Fibroblast of lung (primary cell): ENCODE data around the gene TGFB1I1. TPM values are rescaled to one million over a fixed set of nuclear protein-coding genes. Genes with fewer than 3 reads are reported as not detected.

ENCODE experiments used
- DNase-seq, 2 donors: peaks; one replicate each; pipeline versions ENCODE4 v3.0.0 to v3.0.0-alpha.2; 2010; ENCODE audit warnings: low read depth in 2 of 2
- H2AFZ ChIP-seq: 2 replicates; pipeline ENCODE4 v1.5.1; 2012; ENCODE audit warnings: low read length, control low read depth, inconsistent platforms
- H3K27ac ChIP-seq: 2 replicates; pipeline ENCODE4 v1.5.1; 2011; ENCODE audit warnings: low read length, control low read depth; ENCODE audit not compliant: insufficient read depth
- H3K27me3 ChIP-seq: 2 replicates; pipeline ENCODE4 v1.5.1; 2011; ENCODE audit warnings: mild to moderate bottlenecking, low read length; ENCODE audit not compliant: control insufficient read depth, insufficient read depth
- H3K36me3 ChIP-seq: 2 replicates; pipeline ENCODE4 v1.5.1; 2011; ENCODE audit warnings: low read length; ENCODE audit not compliant: control insufficient read depth, insufficient read depth
- H3K4me1 ChIP-seq: 2 replicates; pipeline ENCODE4 v1.5.1; 2011; ENCODE audit warnings: low read length; ENCODE audit not compliant: control insufficient read depth, insufficient read depth; ENCODE audit errors: extremely low read depth
- H3K4me2 ChIP-seq: 2 replicates; pipeline ENCODE4 v1.5.1; 2011; ENCODE audit warnings: low read length, control low read depth; ENCODE audit not compliant: insufficient read depth; ENCODE audit errors: extremely low read depth
- H3K4me3 ChIP-seq, 4 experiments: fragments of 200-600 bp in 1 of 4; sonication (generic) in 1 of 4; replicated peaks in 1 of 4; 2 replicates each; pipeline ENCODE4 v1.5.1; 2011 to 2016; ENCODE audit warnings: low read length in 4 of 4, low read depth in 3 of 4, mild to moderate bottlenecking in 3 of 4, control low read depth in 2 of 4, inconsistent platforms in 1 of 4, mixed read lengths in 1 of 4; ENCODE audit not compliant: insufficient read depth in 1 of 4; ENCODE audit errors: control extremely low read depth in 1 of 4
- H3K79me2 ChIP-seq: 2 replicates; pipeline ENCODE4 v1.5.1; 2012; ENCODE audit warnings: mild to moderate bottlenecking, low read length, inconsistent platforms; ENCODE audit not compliant: control insufficient read depth, insufficient read depth
- H3K9ac ChIP-seq: 2 replicates; pipeline ENCODE4 v1.5.1; 2011; ENCODE audit warnings: mild to moderate bottlenecking, low read length, control low read depth; ENCODE audit not compliant: insufficient read depth
- H3K9me3 ChIP-seq: 2 replicates; pipeline ENCODE4 v1.5.1; 2012; ENCODE audit warnings: low read depth, low read length; ENCODE audit not compliant: control insufficient read depth, insufficient read depth
- H4K20me1 ChIP-seq: 2 replicates; pipeline ENCODE4 v1.5.1; 2011; ENCODE audit warnings: low read length; ENCODE audit not compliant: control insufficient read depth, insufficient read depth; ENCODE audit errors: extremely low read depth
- EZH2 ChIP-seq: IDR thresholded peaks from 2 replicates; pipeline ENCODE4 v1.5.1; 2012; ENCODE audit warnings: low read length, control low read depth, mild to moderate bottlenecking; ENCODE audit errors: missing control alignments
- polyA plus RNA-seq, 2 donors: library from polyadenylated mRNA; depleted of rRNA in 1 of 2; stranded (reverse) in 1 of 2; unstranded in 1 of 2; fragments of >200 nt; gene quantifications; 2 replicates each; pipeline ENCODE4 v1.2.1, GENCODE V29; 2011 to 2012; ENCODE audit warnings: missing spikeins in 1 of 2
- total RNA-seq: library from RNA; depleted of rRNA; stranded (reverse); fragments of >200 nt; gene quantifications from 2 replicates; pipeline ENCODE4 v1.2.1, GENCODE V29; 2014
- TF ChIP-seq, protein P1 (sequence below), 2 donors: IDR thresholded peaks in 1 of 2; conservative IDR thresholded peaks in 1 of 2; 1 replicate in 1 of 2; 2 replicates in 1 of 2; pipeline ENCODE4 v1.5.1; 2011 to 2012; ENCODE audit warnings: low read length in 2 of 2, control low read depth in 1 of 2, inconsistent platforms in 1 of 2, low read depth in 1 of 2, mild to moderate bottlenecking in 1 of 2

Gene TGFB1I1
- total and polyA plus RNA-seq, 2 donors (not counting 1 experiment from before 2014, with no cell fraction given): 46.9 to 94.3 TPM

DNA sequence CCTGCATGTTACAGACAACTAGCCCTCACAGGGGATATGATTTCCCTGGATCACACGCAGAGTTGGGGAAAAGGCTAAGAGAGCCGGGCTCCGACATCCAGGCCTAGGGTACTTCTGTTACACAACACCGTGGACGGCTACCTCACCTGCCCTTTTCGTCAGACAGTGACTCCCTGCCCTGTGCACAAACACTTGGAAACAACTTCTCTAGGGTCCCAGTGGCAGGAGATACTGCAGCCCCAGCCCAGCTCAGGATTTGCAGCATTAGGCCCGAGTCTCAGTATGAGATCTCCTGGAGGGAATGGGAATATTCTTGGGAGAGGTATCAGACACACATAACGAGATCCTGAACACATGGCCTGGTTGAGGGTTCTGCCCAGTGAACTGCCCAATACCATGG is 28.0 kb downstream of the TGFB1I1 start:
- Histone ChIP-seq H3K27me3 (no peaks in the 10 kb centered on the region), H3K27ac (no peak overlapping the region), H3K9ac (no peak overlapping the region), H4K20me1 (no peaks in the 10 kb centered on the region), H3K79me2 (no peaks in the 10 kb centered on the region), H3K9me3 (no peaks in the 10 kb centered on the region), H3K4me3 (no peak overlapping the region), H2AFZ (no peak overlapping the region), H3K4me1 (no peaks in the 10 kb centered on the region), H3K36me3 (peaks cover 21% of the 10 kb centered on the region), H3K4me2 (no peak overlapping the region)
- no peak for TF ChIP-seq EZH2
- TF ChIP-seq, protein P1, sequence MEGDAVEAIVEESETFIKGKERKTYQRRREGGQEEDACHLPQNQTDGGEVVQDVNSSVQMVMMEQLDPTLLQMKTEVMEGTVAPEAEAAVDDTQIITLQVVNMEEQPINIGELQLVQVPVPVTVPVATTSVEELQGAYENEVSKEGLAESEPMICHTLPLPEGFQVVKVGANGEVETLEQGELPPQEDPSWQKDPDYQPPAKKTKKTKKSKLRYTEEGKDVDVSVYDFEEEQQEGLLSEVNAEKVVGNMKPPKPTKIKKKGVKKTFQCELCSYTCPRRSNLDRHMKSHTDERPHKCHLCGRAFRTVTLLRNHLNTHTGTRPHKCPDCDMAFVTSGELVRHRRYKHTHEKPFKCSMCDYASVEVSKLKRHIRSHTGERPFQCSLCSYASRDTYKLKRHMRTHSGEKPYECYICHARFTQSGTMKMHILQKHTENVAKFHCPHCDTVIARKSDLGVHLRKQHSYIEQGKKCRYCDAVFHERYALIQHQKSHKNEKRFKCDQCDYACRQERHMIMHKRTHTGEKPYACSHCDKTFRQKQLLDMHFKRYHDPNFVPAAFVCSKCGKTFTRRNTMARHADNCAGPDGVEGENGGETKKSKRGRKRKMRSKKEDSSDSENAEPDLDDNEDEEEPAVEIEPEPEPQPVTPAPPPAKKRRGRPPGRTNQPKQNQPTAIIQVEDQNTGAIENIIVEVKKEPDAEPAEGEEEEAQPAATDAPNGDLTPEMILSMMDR (conservative IDR thresholded peaks at IDR 0.05 in 1 of 2, IDR thresholded peaks at IDR 0.05 in 1 of 2; ENCODE audit: low read depth in 1 of 2, low read length in 2 of 2): no peak
- DNase-seq: no peak

DNA sequence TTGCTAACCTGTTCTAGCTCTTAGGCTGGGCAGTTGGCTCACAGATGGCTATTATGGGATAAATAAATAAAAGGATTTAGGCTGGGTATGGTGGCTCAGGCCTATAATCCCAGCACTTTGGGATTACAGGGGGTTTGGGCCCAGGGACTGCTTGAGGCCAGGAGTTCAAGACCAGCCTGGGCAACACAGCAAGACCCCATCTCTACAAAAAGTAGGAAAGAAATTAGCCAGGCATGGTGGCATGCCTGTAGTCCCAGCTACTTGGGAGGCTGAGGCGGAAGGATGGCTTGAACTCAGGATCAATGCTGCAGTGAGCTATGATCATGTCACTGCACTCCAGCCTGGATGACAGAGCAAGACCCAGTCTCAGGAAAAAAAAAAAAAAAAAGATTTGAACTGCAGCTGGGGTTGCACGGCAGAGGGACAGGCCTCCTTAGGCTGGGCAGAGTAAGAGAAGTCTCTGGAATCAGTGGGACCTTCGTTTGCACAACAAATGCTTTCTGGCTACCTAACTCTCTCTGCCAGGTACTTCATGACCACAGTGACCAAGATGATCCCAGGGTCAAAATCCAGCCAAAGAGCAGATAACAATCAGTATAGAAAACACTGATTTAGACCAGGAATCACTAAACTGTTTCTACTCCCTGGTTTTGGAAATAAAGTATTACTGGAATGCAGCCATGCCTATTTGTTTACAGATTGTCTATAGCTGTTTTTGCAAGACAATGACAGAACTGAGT is 29.4 kb downstream of the TGFB1I1 start:
- H2AFZ ChIP-seq: no peak overlapping the region
- no peak for TF ChIP-seq EZH2
- TF ChIP-seq, protein P1 (conservative IDR thresholded peaks at IDR 0.05 in 1 of 2, IDR thresholded peaks at IDR 0.05 in 1 of 2; ENCODE audit: low read depth in 1 of 2, low read length in 2 of 2): no peak

DNA sequence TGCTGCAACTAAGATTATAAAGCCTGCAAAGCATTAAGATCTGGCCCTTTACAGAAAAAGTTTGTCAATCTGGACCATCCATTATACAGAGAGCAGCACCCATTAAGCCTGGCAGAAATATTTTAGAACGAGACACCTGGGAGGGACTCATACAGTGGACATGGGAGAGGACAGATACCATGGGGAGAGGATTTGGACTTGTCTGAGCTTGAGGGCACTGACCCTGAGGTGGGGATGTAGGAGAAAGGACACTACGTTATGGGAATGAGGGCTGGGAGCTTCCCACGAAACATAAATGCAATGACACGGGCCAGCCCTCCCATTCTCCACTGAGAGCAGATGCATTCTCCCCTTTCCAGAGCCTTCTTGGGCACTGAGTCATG is 30.0 kb downstream of the TGFB1I1 start:
- Histone ChIP-seq H4K20me1 (no peaks in the 10 kb centered on the region), H3K27me3 (no peaks in the 10 kb centered on the region)

More for the DNA sequence above, 29.4 kb downstream of the TGFB1I1 start:
- no peak overlapping the region for H3K4me3 ChIP-seq
- H3K27me3 ChIP-seq: no peaks in the 10 kb centered on the region
- H3K9me3 ChIP-seq: no peaks in the 10 kb centered on the region
- H3K27ac ChIP-seq: no peak overlapping the region
- H3K4me1 ChIP-seq: no peaks in the 10 kb centered on the region
- H3K36me3 ChIP-seq: peaks cover 19% of the 10 kb centered on the region
- H4K20me1 ChIP-seq: no peaks in the 10 kb centered on the region
- H3K4me2 ChIP-seq: no peak overlapping the region
- no peak overlapping the region for H3K9ac ChIP-seq
- DNase-seq: no peak
- H3K79me2 ChIP-seq: no peaks in the 10 kb centered on the region

More for the DNA sequence above, 30.0 kb downstream of the TGFB1I1 start:
- no peak for DNase-seq
- Histone ChIP-seq H3K9me3 (no peaks in the 10 kb centered on the region), H3K79me2 (peaks cover 3% of the 10 kb centered on the region), H3K4me1 (no peaks in the 10 kb centered on the region), H3K4me3 (no peak overlapping the region), H3K27ac (no peak overlapping the region), H3K36me3 (peaks cover 19% of the 10 kb centered on the region), H3K4me2 (no peak overlapping the region), H2AFZ (no peak overlapping the region), H3K9ac (no peak overlapping the region)
- no peak for TF ChIP-seq EZH2
- TF ChIP-seq, protein P1 (conservative IDR thresholded peaks at IDR 0.05 in 1 of 2, IDR thresholded peaks at IDR 0.05 in 1 of 2; ENCODE audit: low read depth in 1 of 2, low read length in 2 of 2): no peak
